ENCODE data around the gene ZMIZ1.

ZMIZ1 gene

GRCh38 chr10:79303631-79304478 is 235.1 kb downstream of the ZMIZ1 start:
- Histone ChIP-seq H2AFZ (ENCODE audit: low read depth, low read length) (no peak overlapping the region), H3K36me3 (ENCODE audit: insufficient read depth, low read length) (peaks cover 97% of the 10 kb centered on the region), H3K4me1 (ENCODE audit: insufficient read depth, low read length) (no peaks in the 10 kb centered on the region), H3K9me3 (ENCODE audit: low read length) (no peaks in the 10 kb centered on the region), H3K4me3 (ENCODE audit: low read length) (no peak overlapping the region), H3K27me3 (ENCODE audit: insufficient read depth, low read length) (no peaks in the 10 kb centered on the region)

- Histone ChIP-seq H3K9me3 (ENCODE audit: low read length) (no peaks in the 10 kb centered on the region), H3K4me3 (ENCODE audit: low read length) (no peak overlapping the region), H3K27me3 (ENCODE audit: insufficient read depth, low read length) (no peaks in the 10 kb centered on the region), H2AFZ (ENCODE audit: low read depth, low read length) (no peak overlapping the region), H3K36me3 (ENCODE audit: insufficient read depth, low read length) (peaks cover 97% of the 10 kb centered on the region), H3K4me1 (ENCODE audit: insufficient read depth, low read length) (no peaks in the 10 kb centered on the region)
Observed at GRCh38 chr10:79304479-79305087, 235.8 kb downstream of the ZMIZ1 start.

GRCh38 chr10:79305515-79305914 is 236.7 kb downstream of the ZMIZ1 start:
- Histone ChIP-seq H3K36me3 (ENCODE audit: insufficient read depth, low read length) (peaks cover 96% of the 10 kb centered on the region), H3K9me3 (ENCODE audit: low read length) (no peaks in the 10 kb centered on the region), H2AFZ (ENCODE audit: low read depth, low read length) (no peak overlapping the region), H3K4me1 (ENCODE audit: insufficient read depth, low read length) (no peaks in the 10 kb centered on the region), H3K27me3 (ENCODE audit: insufficient read depth, low read length) (no peaks in the 10 kb centered on the region), H3K4me3 (ENCODE audit: low read length) (no peak overlapping the region)

- no peaks in the 10 kb centered on the region for H3K9me3 ChIP-seq (ENCODE audit: low read length)
- H3K4me1 ChIP-seq (ENCODE audit: insufficient read depth, low read length), result no peaks in the 10 kb centered on the region
- no peaks in the 10 kb centered on the region for H3K27me3 ChIP-seq (ENCODE audit: insufficient read depth, low read length)
- H3K4me3 ChIP-seq (ENCODE audit: low read length), result no peak overlapping the region
- peaks cover 95% of the 10 kb centered on the region for H3K36me3 ChIP-seq (ENCODE audit: insufficient read depth, low read length)
- no peak overlapping the region for H2AFZ ChIP-seq (ENCODE audit: low read depth, low read length)
Observed at GRCh38 chr10:79305988-79306387, 237.2 kb downstream of the ZMIZ1 start.

GRCh38 chr10:79306644-79307220 is 238.0 kb downstream of the ZMIZ1 start:
- Histone ChIP-seq H3K36me3 (ENCODE audit: insufficient read depth, low read length) (peaks cover 94% of the 10 kb centered on the region), H3K4me3 (ENCODE audit: low read length) (no peak overlapping the region)

GRCh38 chr10:79308016-79308415 is 239.2 kb downstream of the ZMIZ1 start:
- H3K9me3 ChIP-seq (ENCODE audit: low read length), result no peaks in the 10 kb centered on the region
- H3K27me3 ChIP-seq (ENCODE audit: insufficient read depth, low read length), result no peaks in the 10 kb centered on the region
- peaks cover 97% of the 10 kb centered on the region for H3K36me3 ChIP-seq (ENCODE audit: insufficient read depth, low read length)
- no peaks in the 10 kb centered on the region for H3K4me1 ChIP-seq (ENCODE audit: insufficient read depth, low read length)
- H2AFZ ChIP-seq (ENCODE audit: low read depth, low read length), result no peak overlapping the region
- H3K4me3 ChIP-seq (ENCODE audit: low read length), result no peak overlapping the region

More at GRCh38 chr10:79306644-79307220, 238.0 kb downstream of the ZMIZ1 start:
- H3K4me1 ChIP-seq (ENCODE audit: insufficient read depth, low read length), result no peaks in the 10 kb centered on the region
- no peak overlapping the region for H2AFZ ChIP-seq (ENCODE audit: low read depth, low read length)
- H3K27me3 ChIP-seq (ENCODE audit: insufficient read depth, low read length), result no peaks in the 10 kb centered on the region
- no peaks in the 10 kb centered on the region for H3K9me3 ChIP-seq (ENCODE audit: low read length)

GRCh38 chr10:79308969-79309665 is 240.4 kb downstream of the ZMIZ1 start:
- Histone ChIP-seq H3K27me3 (ENCODE audit: insufficient read depth, low read length) (no peaks in the 10 kb centered on the region), H3K4me3 (ENCODE audit: low read length) (no peak overlapping the region), H3K4me1 (ENCODE audit: insufficient read depth, low read length) (no peaks in the 10 kb centered on the region), H2AFZ (ENCODE audit: low read depth, low read length) (no peak overlapping the region), H3K36me3 (ENCODE audit: insufficient read depth, low read length) (peaks cover 97% of the 10 kb centered on the region), H3K9me3 (ENCODE audit: low read length) (no peaks in the 10 kb centered on the region)

- H3K36me3 ChIP-seq (ENCODE audit: insufficient read depth, low read length), result peaks cover 92% of the 10 kb centered on the region
- H3K27me3 ChIP-seq (ENCODE audit: insufficient read depth, low read length), result no peaks in the 10 kb centered on the region
- H3K4me1 ChIP-seq (ENCODE audit: insufficient read depth, low read length), result no peaks in the 10 kb centered on the region
- H3K4me3 ChIP-seq (ENCODE audit: low read length), result no peak overlapping the region
- no peak overlapping the region for H2AFZ ChIP-seq (ENCODE audit: low read depth, low read length)
- no peaks in the 10 kb centered on the region for H3K9me3 ChIP-seq (ENCODE audit: low read length)
Observed at GRCh38 chr10:79310200-79310865, 241.6 kb downstream of the ZMIZ1 start.

- Histone ChIP-seq H3K4me3 (ENCODE audit: low read length) (no peak overlapping the region), H2AFZ (ENCODE audit: low read depth, low read length) (no peak overlapping the region), H3K4me1 (ENCODE audit: insufficient read depth, low read length) (no peaks in the 10 kb centered on the region), H3K36me3 (ENCODE audit: insufficient read depth, low read length) (peaks cover 85% of the 10 kb centered on the region), H3K9me3 (ENCODE audit: low read length) (no peaks in the 10 kb centered on the region), H3K27me3 (ENCODE audit: insufficient read depth, low read length) (no peaks in the 10 kb centered on the region)
Observed at GRCh38 chr10:79310911-79311573, 242.3 kb downstream of the ZMIZ1 start.

- Histone ChIP-seq H3K27me3 (ENCODE audit: insufficient read depth, low read length) (no peaks in the 10 kb centered on the region), H3K36me3 (ENCODE audit: insufficient read depth, low read length) (peaks cover 78% of the 10 kb centered on the region), H2AFZ (ENCODE audit: low read depth, low read length) (no peak overlapping the region), H3K4me3 (ENCODE audit: low read length) (no peak overlapping the region), H3K4me1 (ENCODE audit: insufficient read depth, low read length) (peaks cover 3% of the 10 kb centered on the region), H3K9me3 (ENCODE audit: low read length) (no peaks in the 10 kb centered on the region)
Observed at GRCh38 chr10:79311581-79312407, 243.0 kb downstream of the ZMIZ1 start.

- Histone ChIP-seq H3K9me3 (ENCODE audit: low read length) (no peaks in the 10 kb centered on the region), H3K27me3 (ENCODE audit: insufficient read depth, low read length) (no peaks in the 10 kb centered on the region), H2AFZ (ENCODE audit: low read depth, low read length) (no peak overlapping the region), H3K36me3 (ENCODE audit: insufficient read depth, low read length) (peaks cover 69% of the 10 kb centered on the region), H3K4me3 (ENCODE audit: low read length) (no peak overlapping the region), H3K4me1 (ENCODE audit: insufficient read depth, low read length) (peaks cover 12% of the 10 kb centered on the region)
Observed at GRCh38 chr10:79312601-79313187, 243.9 kb downstream of the ZMIZ1 start.
